ENCODE measurements around the gene PAH.

The PAH gene

DNA sequence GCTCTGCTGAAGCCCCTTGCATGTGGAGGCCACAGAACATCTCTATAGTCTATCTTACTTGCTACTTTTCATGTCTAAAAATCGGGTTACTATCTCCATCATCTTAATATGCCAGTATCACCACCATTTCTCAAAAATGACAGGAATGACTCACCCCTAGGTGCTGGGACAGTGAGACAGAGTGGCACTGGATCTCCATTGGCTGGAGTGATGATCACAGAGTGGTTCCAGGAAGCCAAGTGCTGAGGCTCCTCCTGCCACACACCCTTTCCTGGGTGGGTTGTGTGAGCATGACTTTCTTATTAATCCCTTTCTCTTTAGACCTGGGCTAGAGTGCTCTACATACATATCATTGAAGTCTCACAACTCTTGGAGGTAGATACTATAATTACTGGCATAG is 37.1 kb upstream of the PAH start:
- Histone ChIP-seq H3K36me3 (replicated peaks; ENCODE audit: low read depth, low read length) (no peaks in the 10 kb centered on the region), H3K4me2 (ENCODE audit: low read length) (no peak overlapping the region), H3K27me3 (ENCODE audit: low read depth, low read length) (no peaks in the 10 kb centered on the region), H3K27ac (ENCODE audit: low read length) (no peak overlapping the region), H2AFZ (ENCODE audit: low read depth, low read length) (peak overlapping the region; percentile 73), H3K79me2 (ENCODE audit: low read length) (no peaks in the 10 kb centered on the region), H3K4me1 (ENCODE audit: low read length) (peaks cover 35% of the 10 kb centered on the region), H3K9ac (ENCODE audit: low read length) (no peak overlapping the region), H4K20me1 (ENCODE audit: insufficient read depth, low read length) (no peaks in the 10 kb centered on the region), H3K9me3 (ENCODE audit: insufficient read depth, low read length) (no peaks in the 10 kb centered on the region), H3K4me3 (ENCODE audit: low read length) (no peak overlapping the region)
- no peak for TF ChIP-seq EZH2phosphoT487 (IDR thresholded peaks at IDR 0.05; ENCODE audit: low read depth)
- TF ChIP-seq, protein P1, sequence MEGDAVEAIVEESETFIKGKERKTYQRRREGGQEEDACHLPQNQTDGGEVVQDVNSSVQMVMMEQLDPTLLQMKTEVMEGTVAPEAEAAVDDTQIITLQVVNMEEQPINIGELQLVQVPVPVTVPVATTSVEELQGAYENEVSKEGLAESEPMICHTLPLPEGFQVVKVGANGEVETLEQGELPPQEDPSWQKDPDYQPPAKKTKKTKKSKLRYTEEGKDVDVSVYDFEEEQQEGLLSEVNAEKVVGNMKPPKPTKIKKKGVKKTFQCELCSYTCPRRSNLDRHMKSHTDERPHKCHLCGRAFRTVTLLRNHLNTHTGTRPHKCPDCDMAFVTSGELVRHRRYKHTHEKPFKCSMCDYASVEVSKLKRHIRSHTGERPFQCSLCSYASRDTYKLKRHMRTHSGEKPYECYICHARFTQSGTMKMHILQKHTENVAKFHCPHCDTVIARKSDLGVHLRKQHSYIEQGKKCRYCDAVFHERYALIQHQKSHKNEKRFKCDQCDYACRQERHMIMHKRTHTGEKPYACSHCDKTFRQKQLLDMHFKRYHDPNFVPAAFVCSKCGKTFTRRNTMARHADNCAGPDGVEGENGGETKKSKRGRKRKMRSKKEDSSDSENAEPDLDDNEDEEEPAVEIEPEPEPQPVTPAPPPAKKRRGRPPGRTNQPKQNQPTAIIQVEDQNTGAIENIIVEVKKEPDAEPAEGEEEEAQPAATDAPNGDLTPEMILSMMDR (IDR thresholded peaks at IDR 0.05; ENCODE audit: low read depth, low read length), result no peak

DNA sequence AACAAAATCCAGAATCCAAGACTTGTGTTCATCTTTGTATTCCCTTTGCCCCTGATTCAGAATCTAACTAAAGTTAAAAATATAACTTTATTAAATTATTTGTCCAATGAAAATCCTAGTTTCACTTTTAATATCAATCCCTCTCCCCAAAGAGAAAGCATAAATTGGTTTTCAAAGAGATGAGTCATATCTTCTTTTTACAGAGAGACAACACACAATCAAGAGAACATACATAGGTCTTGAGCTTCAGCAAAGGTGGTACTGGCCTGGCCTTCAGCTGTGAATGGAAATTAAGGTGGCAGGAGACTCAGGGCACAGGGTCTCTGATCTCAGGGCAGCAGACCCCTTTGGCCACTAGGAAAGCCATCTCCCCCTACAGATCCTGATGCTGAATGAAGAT is 36.2 kb upstream of the PAH start:
- Histone ChIP-seq H2AFZ (ENCODE audit: low read depth, low read length) (no peak overlapping the region), H3K79me2 (ENCODE audit: low read length) (no peaks in the 10 kb centered on the region), H3K4me2 (ENCODE audit: low read length) (peak overlapping the region; percentile 24; the same call in 1 of the 2 replicates), H3K9ac (ENCODE audit: low read length) (peak overlapping the region; percentile 22; the same call in 1 of the 2 replicates), H3K27me3 (ENCODE audit: low read depth, low read length) (no peaks in the 10 kb centered on the region), H3K4me1 (ENCODE audit: low read length) (peaks cover 42% of the 10 kb centered on the region), H3K4me3 (ENCODE audit: low read length) (no peak overlapping the region), H4K20me1 (ENCODE audit: insufficient read depth, low read length) (no peaks in the 10 kb centered on the region), H3K27ac (ENCODE audit: low read length) (peak overlapping the region; percentile 40), H3K36me3 (replicated peaks; ENCODE audit: low read depth, low read length) (no peaks in the 10 kb centered on the region), H3K9me3 (ENCODE audit: insufficient read depth, low read length) (no peaks in the 10 kb centered on the region)
- TF ChIP-seq, protein P1 (IDR thresholded peaks at IDR 0.05; ENCODE audit: low read depth, low read length), result no peak
- no peak for TF ChIP-seq EZH2phosphoT487 (IDR thresholded peaks at IDR 0.05; ENCODE audit: low read depth)

DNA sequence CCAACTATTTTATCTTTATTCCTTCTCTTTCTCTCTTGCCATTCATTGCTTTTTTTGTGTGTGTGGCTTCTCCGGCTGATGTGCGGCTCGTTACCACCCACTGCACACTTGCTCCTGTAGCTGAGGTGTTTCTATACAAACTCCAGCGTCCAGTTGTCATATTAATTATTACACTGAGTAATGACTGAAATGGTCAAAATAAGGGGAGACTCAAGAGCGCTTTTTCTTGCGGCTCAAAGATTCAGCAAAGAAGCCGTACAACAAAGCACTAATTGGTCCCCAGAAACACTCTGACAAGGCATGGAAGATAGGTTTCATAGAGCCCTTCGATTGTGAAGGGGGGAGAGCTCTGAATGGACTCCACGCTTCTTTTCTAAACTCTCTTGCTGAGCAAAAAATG is 34.8 kb upstream of the PAH start:
- H3K27me3 ChIP-seq (ENCODE audit: low read depth, low read length), result no peaks in the 10 kb centered on the region

DNA sequence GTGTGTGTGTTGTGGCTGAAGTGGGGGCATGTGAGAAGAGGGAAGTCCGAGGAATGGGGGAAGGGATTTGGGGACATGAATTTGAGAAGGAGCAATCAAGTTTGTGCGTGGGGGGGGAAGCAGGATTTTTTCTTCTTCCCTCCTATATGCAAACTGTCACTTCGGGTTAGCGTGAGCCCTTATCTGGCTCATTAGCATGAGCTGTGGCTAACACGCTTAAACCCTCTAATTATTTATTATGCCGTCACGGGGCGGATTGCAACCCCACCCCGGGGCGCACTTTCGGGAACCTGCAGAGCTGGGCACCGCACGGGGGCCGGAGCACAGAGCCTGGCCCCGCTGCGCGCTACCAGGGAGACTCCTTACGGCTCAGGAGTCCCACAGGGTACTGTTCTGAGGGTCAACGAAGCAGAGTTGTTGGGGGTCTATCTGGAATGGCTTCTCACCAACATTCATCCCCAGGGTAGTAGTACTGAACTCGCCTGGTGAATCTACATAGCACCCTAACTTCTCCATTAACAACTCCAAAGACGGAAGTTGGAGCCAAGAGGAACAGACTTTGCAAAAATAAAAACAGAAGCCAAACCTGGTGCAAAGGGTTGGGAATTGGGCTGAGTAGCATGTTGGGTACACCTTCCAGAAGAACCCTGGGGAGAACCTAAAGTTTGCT is 34.0 kb upstream of the PAH start:
- no peaks in the 10 kb centered on the region for H3K9me3 ChIP-seq (ENCODE audit: insufficient read depth, low read length)
- no peak overlapping the region for H3K9ac ChIP-seq (ENCODE audit: low read length)
- H4K20me1 ChIP-seq (ENCODE audit: insufficient read depth, low read length), result no peaks in the 10 kb centered on the region
- TF ChIP-seq EZH2phosphoT487 (IDR thresholded peaks at IDR 0.05; ENCODE audit: low read depth), result no peak
- TF ChIP-seq, protein P1 (IDR thresholded peaks at IDR 0.05; ENCODE audit: low read depth, low read length), result no peak
- no peaks in the 10 kb centered on the region for H3K36me3 ChIP-seq (replicated peaks; ENCODE audit: low read depth, low read length)
- H3K4me1 ChIP-seq (ENCODE audit: low read length), result peaks cover 53% of the 10 kb centered on the region
- H2AFZ ChIP-seq (ENCODE audit: low read depth, low read length), result no peak overlapping the region
- H3K4me2 ChIP-seq (ENCODE audit: low read length), result no peak overlapping the region
- no peak overlapping the region for H3K4me3 ChIP-seq (ENCODE audit: low read length)
- no peaks in the 10 kb centered on the region for H3K79me2 ChIP-seq (ENCODE audit: low read length)
- H3K27ac ChIP-seq (ENCODE audit: low read length), result no peak overlapping the region
- H3K27me3 ChIP-seq (ENCODE audit: low read depth, low read length), result no peaks in the 10 kb centered on the region

More for the DNA sequence above, 34.8 kb upstream of the PAH start:
- Histone ChIP-seq H3K4me1 (ENCODE audit: low read length) (peaks cover 53% of the 10 kb centered on the region), H3K4me3 (ENCODE audit: low read length) (no peak overlapping the region), H3K9ac (ENCODE audit: low read length) (no peak overlapping the region), H3K4me2 (ENCODE audit: low read length) (no peak overlapping the region), H3K79me2 (ENCODE audit: low read length) (no peaks in the 10 kb centered on the region), H3K9me3 (ENCODE audit: insufficient read depth, low read length) (no peaks in the 10 kb centered on the region), H4K20me1 (ENCODE audit: insufficient read depth, low read length) (no peaks in the 10 kb centered on the region), H2AFZ (ENCODE audit: low read depth, low read length) (no peak overlapping the region), H3K36me3 (replicated peaks; ENCODE audit: low read depth, low read length) (no peaks in the 10 kb centered on the region), H3K27ac (ENCODE audit: low read length) (no peak overlapping the region)
- TF ChIP-seq, protein P1 (IDR thresholded peaks at IDR 0.05; ENCODE audit: low read depth, low read length), result no peak
- no peak for TF ChIP-seq EZH2phosphoT487 (IDR thresholded peaks at IDR 0.05; ENCODE audit: low read depth)

All from OCI-LY3 (cell line).